Gastroesophageal sphincter (tissue), 4 donors: ENCODE measurements around the gene CIB2. TPM values are rescaled to one million over a fixed set of nuclear protein-coding genes. Genes with fewer than 3 reads are reported as not detected.
A peak's percentile ranks its signal among the peaks of the same experiment; 100 is the strongest.

Experiments
- ATAC-seq: fragments of 150-250 bp; one replicate; pipeline ENCODE4 v1.9.1; 2016; ENCODE audit warnings: mild to moderate bottlenecking, moderate library complexity
- H3K27ac ChIP-seq, 4 donors: fragments of 200-600 bp; sonication (generic) in 3 of 4; 1 replicate in 3 of 4; 2 replicates in 1 of 4; pipeline ENCODE4 v1.5.1; 2016 to 2019
- H3K27me3 ChIP-seq: fragments of 200-600 bp; sonication (generic); one replicate; pipeline ENCODE4 v1.5.1; 2019
- H3K36me3 ChIP-seq, 2 donors: fragments of 200-600 bp; sonication (generic); one replicate each; pipeline ENCODE4 v1.5.1; 2019; ENCODE audit warnings: control low read depth in 1 of 2
- H3K4me1 ChIP-seq, 3 donors: fragments of 200-600 bp; sonication (generic); 1 replicate in 2 of 3; 2 replicates in 1 of 3; pipeline ENCODE4 v1.5.1; 2016 to 2019; ENCODE audit warnings: control low read depth in 2 of 3
- H3K4me3 ChIP-seq, 2 donors: fragments of 200-600 bp; sonication (generic); one replicate each; pipeline ENCODE4 v1.5.1; 2019; ENCODE audit warnings: mild to moderate bottlenecking in 1 of 2, moderate library complexity in 1 of 2
- H3K9me3 ChIP-seq, 3 donors: fragments of 200-600 bp; sonication (generic); one replicate each; pipeline ENCODE4 v1.5.1; 2017 to 2019; ENCODE audit warnings: control low read depth in 2 of 3
- EP300 ChIP-seq: sonication (generic); formaldehyde crosslinking; IDR thresholded peaks from one replicate; pipeline ENCODE4 v1.6.1; 2017; ENCODE audit warnings: antibody characterized with exemption, mild to moderate bottlenecking
- POLR2A ChIP-seq, 2 donors: fragments of 450-650 bp; IDR thresholded peaks; one replicate each; pipeline ENCODE4 v1.6.1; 2017; ENCODE audit warnings: antibody characterized with exemption in 2 of 2, mild to moderate bottlenecking in 2 of 2, moderate library complexity in 1 of 2
- POLR2AphosphoS5 ChIP-seq: sonication (generic); formaldehyde crosslinking; IDR thresholded peaks from one replicate; pipeline ENCODE4 v1.6.1; 2017; ENCODE audit warnings: antibody characterized with exemption
- WGBS, 2 donors: methylation state at CpG; one replicate each; pipeline ENCODE4 v1.1.5; 2018; ENCODE audit warnings: low coverage in 1 of 2; 5-methylcytosine and 5-hydroxymethylcytosine counted together
- total RNA-seq, 4 donors: library from RNA; depleted of rRNA; stranded (reverse); fragments of >200 nt; gene quantifications; one replicate each; pipeline ENCODE4 v1.1.0, GENCODE V29; 2016
- TF ChIP-seq, protein P1 (sequence below), 4 experiments: fragments of 200-600 bp in 2 of 4; fragments of 450-650 bp in 2 of 4; sonication (generic) in 1 of 4; IDR thresholded peaks; one replicate each; pipeline ENCODE4 v1.5.1; 2017 to 2019; ENCODE audit warnings: antibody characterized with exemption in 4 of 4, mild to moderate bottlenecking in 2 of 4, moderate library complexity in 2 of 4

Gene CIB2
- total RNA-seq, 4 donors from 2014 or later = 3.0 to 17.4 (median 8.8) TPM

DNA sequence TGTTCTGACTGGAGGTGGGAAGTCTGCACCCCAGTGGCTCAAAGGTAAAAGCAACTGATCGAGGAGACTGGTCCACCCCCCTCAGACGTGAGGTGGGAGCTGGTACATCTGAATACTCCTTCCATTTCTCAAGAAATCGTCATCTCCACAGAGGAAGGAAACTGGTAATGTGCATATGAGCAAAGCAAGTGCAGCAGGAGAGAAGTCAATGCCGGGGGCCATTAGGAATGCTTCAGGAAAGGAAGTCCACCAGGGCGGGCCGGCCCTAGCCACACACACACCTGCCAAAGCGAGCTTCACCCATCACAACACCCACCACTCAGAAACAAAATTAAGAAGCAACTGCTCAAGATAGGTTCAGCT, 62.2 kb downstream of the CIB2 start:
- Histone ChIP-seq H3K27me3 (no peaks in the 10 kb centered on the region), H3K36me3 (no peaks in the 10 kb centered on the region), H3K27ac (peak overlapping the region; percentile 29 to 87 (median 78)), H3K4me3 (no peak overlapping the region), H3K9me3 (no peaks in the 10 kb centered on the region), H3K4me1 (peaks cover 27 to 98% (median 56%) of the 10 kb centered on the region in 3 donors)
- 85 to 94% methylated on average over 3 to 7 of the region's 7 CpGs for WGBS, 2 donors
- TF ChIP-seq EP300 = no peak
- TF ChIP-seq, protein P1, sequence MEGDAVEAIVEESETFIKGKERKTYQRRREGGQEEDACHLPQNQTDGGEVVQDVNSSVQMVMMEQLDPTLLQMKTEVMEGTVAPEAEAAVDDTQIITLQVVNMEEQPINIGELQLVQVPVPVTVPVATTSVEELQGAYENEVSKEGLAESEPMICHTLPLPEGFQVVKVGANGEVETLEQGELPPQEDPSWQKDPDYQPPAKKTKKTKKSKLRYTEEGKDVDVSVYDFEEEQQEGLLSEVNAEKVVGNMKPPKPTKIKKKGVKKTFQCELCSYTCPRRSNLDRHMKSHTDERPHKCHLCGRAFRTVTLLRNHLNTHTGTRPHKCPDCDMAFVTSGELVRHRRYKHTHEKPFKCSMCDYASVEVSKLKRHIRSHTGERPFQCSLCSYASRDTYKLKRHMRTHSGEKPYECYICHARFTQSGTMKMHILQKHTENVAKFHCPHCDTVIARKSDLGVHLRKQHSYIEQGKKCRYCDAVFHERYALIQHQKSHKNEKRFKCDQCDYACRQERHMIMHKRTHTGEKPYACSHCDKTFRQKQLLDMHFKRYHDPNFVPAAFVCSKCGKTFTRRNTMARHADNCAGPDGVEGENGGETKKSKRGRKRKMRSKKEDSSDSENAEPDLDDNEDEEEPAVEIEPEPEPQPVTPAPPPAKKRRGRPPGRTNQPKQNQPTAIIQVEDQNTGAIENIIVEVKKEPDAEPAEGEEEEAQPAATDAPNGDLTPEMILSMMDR (IDR thresholded peaks at IDR 0.05) = no peak
- no peak for TF ChIP-seq POLR2AphosphoS5
- TF ChIP-seq POLR2A (IDR thresholded peaks at IDR 0.05) = no peak
- no peak for ATAC-seq

DNA sequence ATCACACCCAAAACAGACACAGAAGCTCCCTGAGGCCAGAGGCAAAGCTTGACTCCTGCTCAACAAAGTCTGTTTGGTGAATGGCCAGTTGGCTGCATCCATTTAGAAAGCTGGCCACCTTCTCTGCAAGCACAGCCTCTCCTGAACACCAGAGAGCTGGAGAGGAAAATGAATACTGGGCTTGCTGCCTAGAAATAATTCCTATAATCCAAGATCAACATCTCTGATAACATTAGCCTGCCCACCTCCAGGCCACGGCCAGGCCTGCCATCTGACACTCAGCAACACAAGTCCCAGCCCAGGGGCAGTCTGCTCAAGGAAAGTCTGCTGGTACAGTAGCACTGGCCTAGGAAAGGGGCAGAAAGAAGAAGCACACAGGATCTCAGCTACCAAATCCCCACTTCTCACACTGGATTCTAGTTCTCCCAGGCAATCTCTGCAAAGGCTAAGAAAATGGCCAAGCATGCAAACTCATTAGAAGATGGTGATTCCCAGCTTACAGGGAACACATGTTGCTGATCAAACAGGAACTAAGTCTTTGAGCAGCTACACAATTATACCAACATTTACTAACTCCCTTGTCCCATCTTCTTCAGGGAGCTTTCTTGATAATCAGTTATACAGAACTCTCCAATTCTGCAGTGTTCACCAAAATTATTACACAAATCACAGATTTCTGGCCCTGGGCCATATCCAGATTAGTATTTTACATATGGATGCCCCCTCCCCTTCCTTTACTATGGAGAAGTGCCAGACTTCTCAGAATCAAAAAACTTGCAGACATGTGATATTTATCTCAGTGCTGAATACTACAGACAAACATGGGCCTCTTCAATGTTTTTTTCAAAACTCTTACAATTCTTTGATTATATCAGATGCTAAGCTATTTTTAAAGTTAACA, 63.7 kb downstream of the CIB2 start:
- no peaks in the 10 kb centered on the region for H3K36me3 ChIP-seq
- peaks cover 27 to 96% (median 65%) of the 10 kb centered on the region in 3 donors for H3K4me1 ChIP-seq
- no peaks in the 10 kb centered on the region for H3K27me3 ChIP-seq
- ATAC-seq = no peak
- H3K27ac ChIP-seq = peak overlapping the region in 3 of 4 donors; percentile 75 to 87 (median 80)
- WGBS, 2 donors = 0% methylated on average over 1 of the region's 1 CpG; no CpG with 5 or more reads in 1 of the 2 donors
- H3K9me3 ChIP-seq = no peaks in the 10 kb centered on the region
- TF ChIP-seq, protein P1 (IDR thresholded peaks at IDR 0.05) = no peak
- no peak overlapping the region for H3K4me3 ChIP-seq

DNA sequence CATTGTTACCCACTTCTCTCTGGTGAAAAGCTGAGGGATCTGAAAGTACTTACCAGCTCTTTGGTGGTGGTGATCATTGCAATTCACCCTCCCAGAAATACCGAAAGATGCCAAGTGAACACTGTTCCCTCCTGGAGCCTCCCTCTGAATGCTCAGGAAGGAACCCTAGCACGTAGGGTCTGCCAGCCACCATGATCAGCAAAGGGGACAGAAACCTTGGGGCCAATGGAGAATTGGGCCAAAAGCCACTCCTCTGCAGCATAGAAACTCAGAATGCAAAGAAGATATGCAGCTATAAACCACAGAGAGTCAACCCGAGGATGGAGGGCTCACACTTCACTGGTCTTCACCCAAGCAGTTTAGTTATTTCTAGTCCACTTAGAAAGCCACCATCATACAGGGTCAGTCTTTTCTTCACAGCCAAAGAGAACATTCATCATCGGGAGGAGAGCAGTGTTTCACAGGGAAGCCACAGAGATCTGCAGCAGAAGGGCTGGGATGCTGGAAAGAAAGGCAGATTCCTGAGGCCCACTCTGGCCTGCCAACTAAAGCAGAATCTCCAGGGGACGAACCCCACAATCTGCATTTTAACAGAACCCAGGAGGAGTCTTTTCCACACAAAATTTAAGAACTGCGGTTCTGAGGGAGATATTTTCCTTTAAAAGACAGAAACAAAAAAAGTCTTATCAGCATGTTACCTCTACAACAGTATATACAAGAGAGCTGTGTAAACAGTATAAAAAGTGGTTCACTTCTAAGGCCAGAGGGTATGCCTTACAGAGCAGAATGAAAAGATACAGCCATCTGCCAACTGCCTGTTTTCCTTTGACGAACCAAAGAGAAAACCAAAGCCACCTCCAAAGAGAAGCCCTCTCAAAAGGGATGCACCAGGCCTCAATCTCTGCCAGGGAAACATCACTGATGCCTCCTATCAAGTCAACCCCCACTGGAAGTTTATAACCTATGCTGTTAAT, 65.0 kb downstream of the CIB2 start:
- Histone ChIP-seq H3K27ac (peak overlapping the region; percentile 75 to 87 (median 83)), H3K9me3 (no peaks in the 10 kb centered on the region), H3K4me3 (no peak overlapping the region), H3K4me1 (peaks cover 27 to 96% (median 73%) of the 10 kb centered on the region in 3 donors), H3K36me3 (no peaks in the 10 kb centered on the region), H3K27me3 (no peaks in the 10 kb centered on the region)
- TF ChIP-seq, protein P1 (IDR thresholded peaks at IDR 0.05) = no peak
- TF ChIP-seq POLR2A (IDR thresholded peaks at IDR 0.05) (no peak), POLR2AphosphoS5 (no peak), EP300 (no peak)
- WGBS, 2 donors = 28 to 61% methylated on average over 3 to 5 of the region's 7 CpGs
- ATAC-seq = no peak

DNA sequence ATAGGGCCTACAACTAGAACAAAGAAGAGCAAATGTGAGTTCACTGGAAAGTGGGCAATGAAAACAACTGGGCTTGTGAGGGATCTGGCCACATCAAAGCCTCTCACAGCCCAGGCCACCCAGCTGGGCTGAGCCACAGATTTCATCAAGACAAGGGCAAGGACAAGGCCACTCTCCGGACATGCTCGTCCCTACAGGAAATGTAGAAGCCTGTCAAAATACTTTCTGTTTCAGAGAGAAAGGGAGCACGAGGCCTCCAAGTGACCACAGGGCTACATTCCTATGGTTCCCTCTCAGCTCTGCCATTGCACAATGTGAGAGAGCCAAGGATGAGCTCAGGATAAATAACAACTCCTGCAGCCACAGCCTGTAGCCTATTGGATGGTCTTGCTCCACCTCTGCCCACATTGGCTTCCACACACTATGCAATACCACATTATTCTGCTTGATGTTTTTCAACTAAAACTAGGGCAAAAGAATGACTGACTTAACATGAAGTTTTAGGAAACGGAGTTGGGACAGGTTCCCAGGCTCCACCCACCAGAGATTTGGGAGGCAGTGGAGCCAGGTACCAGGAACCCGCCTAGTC, 65.9 kb downstream of the CIB2 start:
- Histone ChIP-seq H3K4me3 (no peak overlapping the region), H3K9me3 (no peaks in the 10 kb centered on the region), H3K4me1 (peaks cover 27 to 98% (median 76%) of the 10 kb centered on the region in 3 donors), H3K27me3 (no peaks in the 10 kb centered on the region), H3K36me3 (no peaks in the 10 kb centered on the region), H3K27ac (peak overlapping the region; percentile 75 to 87 (median 83))
- peak; percentile 97 for ATAC-seq
- TF ChIP-seq POLR2AphosphoS5 = peak; percentile 86
- no peak for TF ChIP-seq POLR2A (IDR thresholded peaks at IDR 0.05)
- 35 to 65% methylated on average over 5 of the region's 5 CpGs for WGBS, 2 donors

DNA sequence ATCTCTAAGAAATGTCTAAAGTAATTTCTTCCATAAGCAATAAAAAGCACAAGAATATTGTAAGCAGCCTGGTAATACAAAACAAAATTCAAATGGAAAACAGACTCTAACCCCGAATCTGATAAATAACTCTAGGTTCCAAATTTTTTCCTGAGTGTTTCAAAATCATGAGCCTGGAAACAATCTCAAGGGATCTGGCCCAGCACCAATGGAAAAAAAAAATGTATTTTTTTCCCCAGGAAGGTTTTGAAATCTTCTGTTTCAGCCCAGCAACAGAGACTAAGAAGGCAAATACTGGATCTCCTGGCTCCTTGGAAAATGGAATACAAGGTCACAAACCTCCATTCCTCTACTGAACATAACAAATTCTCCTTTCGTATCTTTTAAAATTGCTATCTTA, 66.7 kb downstream of the CIB2 start:
- peaks cover 27 to 98% (median 79%) of the 10 kb centered on the region in 3 donors for H3K4me1 ChIP-seq
- TF ChIP-seq POLR2AphosphoS5 = peak; percentile 40
- TF ChIP-seq POLR2A (IDR thresholded peaks at IDR 0.05) = no peak
- TF ChIP-seq, protein P1 (IDR thresholded peaks at IDR 0.05) = no peak
- no peak for TF ChIP-seq EP300
- H3K4me3 ChIP-seq = no peak overlapping the region
- H3K36me3 ChIP-seq = no peaks in the 10 kb centered on the region
- peak overlapping the region; percentile 75 to 87 (median 83) for H3K27ac ChIP-seq
- H3K27me3 ChIP-seq = no peaks in the 10 kb centered on the region
- WGBS, 2 donors = 24 to 33% methylated on average over 2 of the region's 2 CpGs
- no peaks in the 10 kb centered on the region for H3K9me3 ChIP-seq
- ATAC-seq = peak; percentile 40
